Neural cell (in vitro differentiated cells): ENCODE measurements around the gene YWHAB. TPM values are rescaled to one million over a fixed set of nuclear protein-coding genes. Genes with fewer than 3 reads are reported as not detected.

Experiments
- H2AFZ ChIP-seq: fragments of 200-600, 300-800 bp; sonication (generic), shearing (Covaris generic); 2 replicates; pipeline ENCODE4 v1.6.0; 2014; ENCODE audit warnings: low read depth, mild to moderate bottlenecking, antibody characterized with exemption, low read length, moderate library complexity
- H3F3A ChIP-seq: fragments of 200-600 bp; shearing (Covaris generic); 2 replicates; pipeline ENCODE4 v1.6.1; 2016; ENCODE audit warnings: mild to moderate bottlenecking, moderate library complexity, mixed read lengths, antibody characterized with exemption, low read length; ENCODE audit not compliant: insufficient read depth, poor library complexity, severe bottlenecking
- H3K27ac ChIP-seq: fragments of 200-600, 300-800 bp; sonication (generic), shearing (Covaris generic); 2 replicates; pipeline ENCODE4 v1.5.1; 2014; ENCODE audit warnings: mild to moderate bottlenecking, low read length, moderate library complexity
- H3K27me3 ChIP-seq: fragments of 300-800, 200-600 bp; sonication (generic), shearing (Covaris generic); 2 replicates; pipeline ENCODE4 v1.6.0; 2014; ENCODE audit warnings: mild to moderate bottlenecking, low read depth, low read length, moderate library complexity; ENCODE audit not compliant: insufficient read depth
- H3K36me3 ChIP-seq: fragments of 300-800, 200-600 bp; sonication (generic), shearing (Covaris generic); 2 replicates; pipeline ENCODE4 v1.5.1; 2014; ENCODE audit warnings: mild to moderate bottlenecking, antibody characterized with exemption, low read length, moderate library complexity; ENCODE audit not compliant: insufficient read depth
- H3K4me2 ChIP-seq: fragments of 300-800, 200-600 bp; sonication (generic), shearing (Covaris generic); 2 replicates; pipeline ENCODE4 v1.6.0; 2014; ENCODE audit warnings: mild to moderate bottlenecking, low read length
- H3K4me3 ChIP-seq: fragments of 300-800, 200-600 bp; sonication (generic), shearing (Covaris generic); 2 replicates; pipeline ENCODE4 v1.5.1; 2014; ENCODE audit warnings: mild to moderate bottlenecking, low read length, moderate library complexity
- H3K79me2 ChIP-seq: fragments of 200-600 bp; shearing (Covaris generic); replicated peaks from 2 replicates; pipeline ENCODE4 v1.6.0; 2014; ENCODE audit warnings: mild to moderate bottlenecking, low read length, moderate library complexity; ENCODE audit not compliant: insufficient read depth
- H3K9ac ChIP-seq: fragments of 300-800, 200-600 bp; sonication (generic), shearing (Covaris generic); 2 replicates; pipeline ENCODE4 v1.6.1; 2016; ENCODE audit warnings: mild to moderate bottlenecking, low read length, mixed read lengths
- H3K9me2 ChIP-seq: fragments of 200-600 bp; shearing (Covaris generic); 2 replicates; pipeline ENCODE4 v1.6.1; 2016; ENCODE audit warnings: mild to moderate bottlenecking, low read length, mixed read lengths; ENCODE audit not compliant: insufficient read depth
- H3K9me3 ChIP-seq: fragments of 200-600, 300-800 bp; sonication (generic), shearing (Covaris generic); 2 replicates; pipeline ENCODE4 v1.6.1; 2016; ENCODE audit warnings: mild to moderate bottlenecking, mixed run types, low read length, moderate library complexity, mixed read lengths
- H4K20me1 ChIP-seq: fragments of 200-600 bp; shearing (Covaris generic); 2 replicates; pipeline ENCODE4 v1.6.1; 2016; ENCODE audit warnings: mild to moderate bottlenecking, mixed run types; ENCODE audit not compliant: insufficient read depth
- CTCF ChIP-seq: fragments of 450-650 bp; IDR thresholded peaks from 2 replicates; pipeline ENCODE4 v1.5.1; 2014; ENCODE audit warnings: antibody characterized with exemption, mild to moderate bottlenecking, moderate library complexity; ENCODE audit not compliant: poor library complexity, severe bottlenecking
- EP300 ChIP-seq: fragments of 450-650 bp; conservative IDR thresholded peaks from 2 replicates; pipeline ENCODE4 v1.6.1; 2014; ENCODE audit warnings: antibody characterized with exemption, mild to moderate bottlenecking, moderate library complexity; ENCODE audit not compliant: poor library complexity, severe bottlenecking
- EZH2 ChIP-seq: fragments of 200-600, 300-800 bp; shearing (Covaris generic), sonication (generic); IDR thresholded peaks from 2 replicates; pipeline ENCODE4 v1.6.1; 2014; ENCODE audit warnings: antibody characterized with exemption, low read length, borderline replicate concordance, mild to moderate bottlenecking; ENCODE audit not compliant: insufficient read depth, poor library complexity, severe bottlenecking
- MXI1 ChIP-seq: fragments of 450-650 bp; conservative IDR thresholded peaks from 2 replicates; pipeline ENCODE4 v1.6.1; 2014; ENCODE audit warnings: antibody characterized with exemption, mild to moderate bottlenecking; ENCODE audit not compliant: poor library complexity, severe bottlenecking
- POLR2AphosphoS5 ChIP-seq: IDR thresholded peaks from 2 replicates; pipeline ENCODE4 v1.6.1; 2012
- RAD21 ChIP-seq: fragments of 450-650 bp; conservative IDR thresholded peaks from 2 replicates; pipeline ENCODE4 v1.6.1; 2014; ENCODE audit warnings: antibody characterized with exemption, mild to moderate bottlenecking, moderate library complexity
- REST ChIP-seq: IDR thresholded peaks from 2 replicates; pipeline ENCODE4 v1.6.1; 2012; ENCODE audit warnings: borderline replicate concordance
- SMC3 ChIP-seq: fragments of 450-650 bp; conservative IDR thresholded peaks from 2 replicates; pipeline ENCODE4 v1.6.1; 2014; ENCODE audit warnings: antibody characterized with exemption, mild to moderate bottlenecking, moderate library complexity; ENCODE audit not compliant: poor library complexity
- TAF1 ChIP-seq: IDR thresholded peaks from 2 replicates; pipeline ENCODE4 v1.6.1; 2012; ENCODE audit warnings: low read depth
- polyA plus RNA-seq: library from polyadenylated mRNA; depleted of rRNA; stranded (reverse); fragments of >200 nt; gene quantifications from 2 replicates; pipeline ENCODE4 v1.2.3, GENCODE V29; 2014

Gene YWHAB
- polyA plus RNA-seq, 1 donor from 2014 or later: 279 TPM

GRCh38 chr20:44897133-44897532 is 11.6 kb downstream of the YWHAB start:
- Histone ChIP-seq H4K20me1 (peaks cover 4% of the 10 kb centered on the region), H3K4me3 (no peak overlapping the region), H3K9ac (no peak overlapping the region), H3K79me2 (peaks cover 69% of the 10 kb centered on the region), H3K4me2 (no peak overlapping the region), H3F3A (no peaks in the 10 kb centered on the region), H3K27me3 (no peaks in the 10 kb centered on the region), H3K9me2 (no peaks in the 10 kb centered on the region), H3K36me3 (no peaks in the 10 kb centered on the region), H3K9me3 (no peaks in the 10 kb centered on the region), H3K27ac (no peak overlapping the region), H2AFZ (no peak overlapping the region)
- TF ChIP-seq CTCF (no peak), MXI1 (no peak), POLR2AphosphoS5 (no peak), TAF1 (no peak), EP300 (no peak)

- Histone ChIP-seq H3K9me2 (no peaks in the 10 kb centered on the region), H3F3A (no peaks in the 10 kb centered on the region), H3K27me3 (no peaks in the 10 kb centered on the region), H3K4me3 (no peak overlapping the region), H2AFZ (no peak overlapping the region), H3K79me2 (peaks cover 42% of the 10 kb centered on the region), H3K4me2 (no peak overlapping the region), H4K20me1 (peaks cover 4% of the 10 kb centered on the region), H3K36me3 (peaks cover 4% of the 10 kb centered on the region), H3K9ac (no peak overlapping the region), H3K27ac (no peak overlapping the region), H3K9me3 (no peaks in the 10 kb centered on the region)
- no peak for TF ChIP-seq MXI1
- TF ChIP-seq REST: no peak
- no peak for TF ChIP-seq RAD21
- no peak for TF ChIP-seq SMC3
- TF ChIP-seq EP300: no peak
- TF ChIP-seq CTCF: no peak
- no peak for TF ChIP-seq TAF1
- no peak for TF ChIP-seq POLR2AphosphoS5
- TF ChIP-seq EZH2: no peak
Measured at GRCh38 chr20:44900231-44900854, 14.8 kb downstream of the YWHAB start.
